Neural cell (in vitro differentiated cells): ENCODE results near the gene PEAK1. TPM values are rescaled to one million over a fixed set of nuclear protein-coding genes. Genes with fewer than 3 reads are reported as not detected.

Source experiments
- H2AFZ ChIP-seq: fragments of 200-600, 300-800 bp; sonication (generic), shearing (Covaris generic); 2 replicates; pipeline ENCODE4 v1.6.0; 2014; ENCODE audit warnings: low read depth, mild to moderate bottlenecking, antibody characterized with exemption, low read length, moderate library complexity
- H3F3A ChIP-seq: fragments of 200-600 bp; shearing (Covaris generic); 2 replicates; pipeline ENCODE4 v1.6.1; 2016; ENCODE audit warnings: mild to moderate bottlenecking, moderate library complexity, mixed read lengths, antibody characterized with exemption, low read length; ENCODE audit not compliant: insufficient read depth, poor library complexity, severe bottlenecking
- H3K27ac ChIP-seq: fragments of 200-600, 300-800 bp; sonication (generic), shearing (Covaris generic); 2 replicates; pipeline ENCODE4 v1.5.1; 2014; ENCODE audit warnings: mild to moderate bottlenecking, low read length, moderate library complexity
- H3K27me3 ChIP-seq: fragments of 300-800, 200-600 bp; sonication (generic), shearing (Covaris generic); 2 replicates; pipeline ENCODE4 v1.6.0; 2014; ENCODE audit warnings: mild to moderate bottlenecking, low read depth, low read length, moderate library complexity; ENCODE audit not compliant: insufficient read depth
- H3K36me3 ChIP-seq: fragments of 300-800, 200-600 bp; sonication (generic), shearing (Covaris generic); 2 replicates; pipeline ENCODE4 v1.5.1; 2014; ENCODE audit warnings: mild to moderate bottlenecking, antibody characterized with exemption, low read length, moderate library complexity; ENCODE audit not compliant: insufficient read depth
- H3K4me2 ChIP-seq: fragments of 300-800, 200-600 bp; sonication (generic), shearing (Covaris generic); 2 replicates; pipeline ENCODE4 v1.6.0; 2014; ENCODE audit warnings: mild to moderate bottlenecking, low read length
- H3K4me3 ChIP-seq: fragments of 300-800, 200-600 bp; sonication (generic), shearing (Covaris generic); 2 replicates; pipeline ENCODE4 v1.5.1; 2014; ENCODE audit warnings: mild to moderate bottlenecking, low read length, moderate library complexity
- H3K79me2 ChIP-seq: fragments of 200-600 bp; shearing (Covaris generic); replicated peaks from 2 replicates; pipeline ENCODE4 v1.6.0; 2014; ENCODE audit warnings: mild to moderate bottlenecking, low read length, moderate library complexity; ENCODE audit not compliant: insufficient read depth
- H3K9ac ChIP-seq: fragments of 300-800, 200-600 bp; sonication (generic), shearing (Covaris generic); 2 replicates; pipeline ENCODE4 v1.6.1; 2016; ENCODE audit warnings: mild to moderate bottlenecking, low read length, mixed read lengths
- H3K9me2 ChIP-seq: fragments of 200-600 bp; shearing (Covaris generic); 2 replicates; pipeline ENCODE4 v1.6.1; 2016; ENCODE audit warnings: mild to moderate bottlenecking, low read length, mixed read lengths; ENCODE audit not compliant: insufficient read depth
- H3K9me3 ChIP-seq: fragments of 200-600, 300-800 bp; sonication (generic), shearing (Covaris generic); 2 replicates; pipeline ENCODE4 v1.6.1; 2016; ENCODE audit warnings: mild to moderate bottlenecking, mixed run types, low read length, moderate library complexity, mixed read lengths
- H4K20me1 ChIP-seq: fragments of 200-600 bp; shearing (Covaris generic); 2 replicates; pipeline ENCODE4 v1.6.1; 2016; ENCODE audit warnings: mild to moderate bottlenecking, mixed run types; ENCODE audit not compliant: insufficient read depth
- EP300 ChIP-seq: fragments of 450-650 bp; conservative IDR thresholded peaks from 2 replicates; pipeline ENCODE4 v1.6.1; 2014; ENCODE audit warnings: antibody characterized with exemption, mild to moderate bottlenecking, moderate library complexity; ENCODE audit not compliant: poor library complexity, severe bottlenecking
- EZH2 ChIP-seq: fragments of 200-600, 300-800 bp; shearing (Covaris generic), sonication (generic); IDR thresholded peaks from 2 replicates; pipeline ENCODE4 v1.6.1; 2014; ENCODE audit warnings: antibody characterized with exemption, low read length, borderline replicate concordance, mild to moderate bottlenecking; ENCODE audit not compliant: insufficient read depth, poor library complexity, severe bottlenecking
- MXI1 ChIP-seq: fragments of 450-650 bp; conservative IDR thresholded peaks from 2 replicates; pipeline ENCODE4 v1.6.1; 2014; ENCODE audit warnings: antibody characterized with exemption, mild to moderate bottlenecking; ENCODE audit not compliant: poor library complexity, severe bottlenecking
- POLR2AphosphoS5 ChIP-seq: IDR thresholded peaks from 2 replicates; pipeline ENCODE4 v1.6.1; 2012
- RAD21 ChIP-seq: fragments of 450-650 bp; conservative IDR thresholded peaks from 2 replicates; pipeline ENCODE4 v1.6.1; 2014; ENCODE audit warnings: antibody characterized with exemption, mild to moderate bottlenecking, moderate library complexity
- SMC3 ChIP-seq: fragments of 450-650 bp; conservative IDR thresholded peaks from 2 replicates; pipeline ENCODE4 v1.6.1; 2014; ENCODE audit warnings: antibody characterized with exemption, mild to moderate bottlenecking, moderate library complexity; ENCODE audit not compliant: poor library complexity
- TAF1 ChIP-seq: IDR thresholded peaks from 2 replicates; pipeline ENCODE4 v1.6.1; 2012; ENCODE audit warnings: low read depth
- polyA plus RNA-seq: library from polyadenylated mRNA; depleted of rRNA; stranded (reverse); fragments of >200 nt; gene quantifications from 2 replicates; pipeline ENCODE4 v1.2.3, GENCODE V29; 2014
- TF ChIP-seq, protein P1 (sequence below): fragments of 450-650 bp; IDR thresholded peaks from 2 replicates; pipeline ENCODE4 v1.5.1; 2014; ENCODE audit warnings: antibody characterized with exemption, mild to moderate bottlenecking, moderate library complexity; ENCODE audit not compliant: poor library complexity, severe bottlenecking
- TF ChIP-seq, protein P2 (sequence below): IDR thresholded peaks from 2 replicates; pipeline ENCODE4 v1.6.1; 2012; ENCODE audit warnings: borderline replicate concordance

Gene PEAK1
- polyA plus RNA-seq, 1 donor from 2014 or later = 5.8 TPM

DNA sequence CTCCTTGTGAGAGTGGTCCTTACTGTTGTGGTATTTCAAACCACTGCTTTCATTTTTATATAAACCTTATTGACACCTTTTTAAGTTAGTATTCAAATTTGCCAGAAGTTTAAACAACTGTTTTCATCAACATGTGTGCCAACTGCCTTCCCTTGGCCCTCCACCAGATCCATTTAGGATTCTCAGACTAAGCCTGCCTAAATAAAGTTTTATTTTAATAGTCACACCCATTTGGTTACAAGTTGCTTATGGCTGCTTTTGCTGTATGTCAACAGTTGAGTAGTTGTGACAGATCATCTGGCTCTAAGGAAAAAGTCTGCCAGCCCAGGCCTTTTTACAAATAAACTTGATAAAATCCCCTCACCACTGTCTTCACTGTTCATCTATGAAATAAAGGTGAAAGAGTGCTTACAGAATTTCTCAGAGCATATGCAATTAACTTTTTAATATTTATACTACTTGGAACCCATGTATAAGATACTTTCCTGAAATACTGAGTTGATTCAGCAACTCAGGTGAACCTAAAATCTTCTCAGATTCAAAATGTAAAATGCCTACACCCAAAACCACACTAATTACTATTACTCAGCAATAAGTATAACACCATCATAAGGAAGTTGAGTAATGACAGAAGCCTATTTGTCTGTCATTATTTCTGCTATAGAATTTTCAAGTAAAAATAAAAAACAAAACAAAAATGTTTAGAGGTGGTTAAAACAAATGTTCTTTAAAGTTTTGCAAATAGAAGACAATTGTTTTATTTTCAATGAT, 35.1 kb downstream of the PEAK1 start:
- no peak overlapping the region for H3K9ac ChIP-seq
- no peaks in the 10 kb centered on the region for H3K79me2 ChIP-seq
- no peak overlapping the region for H3K4me2 ChIP-seq
- TF ChIP-seq SMC3 = no peak
- no peak for TF ChIP-seq MXI1
- no peak for TF ChIP-seq TAF1
- TF ChIP-seq, protein P1, sequence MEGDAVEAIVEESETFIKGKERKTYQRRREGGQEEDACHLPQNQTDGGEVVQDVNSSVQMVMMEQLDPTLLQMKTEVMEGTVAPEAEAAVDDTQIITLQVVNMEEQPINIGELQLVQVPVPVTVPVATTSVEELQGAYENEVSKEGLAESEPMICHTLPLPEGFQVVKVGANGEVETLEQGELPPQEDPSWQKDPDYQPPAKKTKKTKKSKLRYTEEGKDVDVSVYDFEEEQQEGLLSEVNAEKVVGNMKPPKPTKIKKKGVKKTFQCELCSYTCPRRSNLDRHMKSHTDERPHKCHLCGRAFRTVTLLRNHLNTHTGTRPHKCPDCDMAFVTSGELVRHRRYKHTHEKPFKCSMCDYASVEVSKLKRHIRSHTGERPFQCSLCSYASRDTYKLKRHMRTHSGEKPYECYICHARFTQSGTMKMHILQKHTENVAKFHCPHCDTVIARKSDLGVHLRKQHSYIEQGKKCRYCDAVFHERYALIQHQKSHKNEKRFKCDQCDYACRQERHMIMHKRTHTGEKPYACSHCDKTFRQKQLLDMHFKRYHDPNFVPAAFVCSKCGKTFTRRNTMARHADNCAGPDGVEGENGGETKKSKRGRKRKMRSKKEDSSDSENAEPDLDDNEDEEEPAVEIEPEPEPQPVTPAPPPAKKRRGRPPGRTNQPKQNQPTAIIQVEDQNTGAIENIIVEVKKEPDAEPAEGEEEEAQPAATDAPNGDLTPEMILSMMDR = no peak
- no peak for TF ChIP-seq EZH2
- TF ChIP-seq RAD21 = no peak
- H3K9me2 ChIP-seq = no peaks in the 10 kb centered on the region
- no peak overlapping the region for H3K27ac ChIP-seq
- no peaks in the 10 kb centered on the region for H4K20me1 ChIP-seq
- H3K27me3 ChIP-seq = no peaks in the 10 kb centered on the region
- H3K36me3 ChIP-seq = no peaks in the 10 kb centered on the region
- no peaks in the 10 kb centered on the region for H3K9me3 ChIP-seq
- no peaks in the 10 kb centered on the region for H3F3A ChIP-seq
- H3K4me3 ChIP-seq = no peak overlapping the region
- no peak overlapping the region for H2AFZ ChIP-seq

DNA sequence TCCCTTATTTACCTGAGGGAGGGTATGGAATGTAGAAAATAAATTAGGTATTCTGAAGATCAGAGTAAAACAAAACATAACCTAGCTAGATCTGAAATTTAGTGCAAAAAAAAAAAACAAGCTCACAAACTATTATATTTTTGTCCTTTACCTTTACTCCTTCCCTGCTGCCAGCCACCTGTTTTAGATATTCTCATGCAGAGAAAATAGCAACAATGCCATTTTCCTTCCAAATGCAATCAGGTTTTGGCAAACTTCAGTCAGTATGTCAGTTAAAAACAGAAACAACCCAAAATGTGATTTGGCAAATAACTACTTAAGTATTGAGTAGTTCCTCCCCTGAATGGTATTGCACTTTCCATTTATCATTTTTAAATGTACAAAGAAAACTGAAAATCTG, 35.8 kb downstream of the PEAK1 start:
- Histone ChIP-seq H3K27ac (no peak overlapping the region), H3F3A (no peaks in the 10 kb centered on the region), H3K4me3 (no peak overlapping the region), H3K4me2 (no peak overlapping the region), H3K9me2 (no peaks in the 10 kb centered on the region), H3K27me3 (no peaks in the 10 kb centered on the region), H2AFZ (no peak overlapping the region), H3K9ac (no peak overlapping the region), H3K79me2 (no peaks in the 10 kb centered on the region), H3K36me3 (no peaks in the 10 kb centered on the region), H3K9me3 (no peaks in the 10 kb centered on the region), H4K20me1 (no peaks in the 10 kb centered on the region)
- TF ChIP-seq SMC3 = no peak
- TF ChIP-seq MXI1 = no peak
- TF ChIP-seq EP300 = no peak
- TF ChIP-seq RAD21 = no peak
- no peak for TF ChIP-seq POLR2AphosphoS5
- no peak for TF ChIP-seq EZH2
- TF ChIP-seq, protein P1 = no peak
- TF ChIP-seq, protein P2, sequence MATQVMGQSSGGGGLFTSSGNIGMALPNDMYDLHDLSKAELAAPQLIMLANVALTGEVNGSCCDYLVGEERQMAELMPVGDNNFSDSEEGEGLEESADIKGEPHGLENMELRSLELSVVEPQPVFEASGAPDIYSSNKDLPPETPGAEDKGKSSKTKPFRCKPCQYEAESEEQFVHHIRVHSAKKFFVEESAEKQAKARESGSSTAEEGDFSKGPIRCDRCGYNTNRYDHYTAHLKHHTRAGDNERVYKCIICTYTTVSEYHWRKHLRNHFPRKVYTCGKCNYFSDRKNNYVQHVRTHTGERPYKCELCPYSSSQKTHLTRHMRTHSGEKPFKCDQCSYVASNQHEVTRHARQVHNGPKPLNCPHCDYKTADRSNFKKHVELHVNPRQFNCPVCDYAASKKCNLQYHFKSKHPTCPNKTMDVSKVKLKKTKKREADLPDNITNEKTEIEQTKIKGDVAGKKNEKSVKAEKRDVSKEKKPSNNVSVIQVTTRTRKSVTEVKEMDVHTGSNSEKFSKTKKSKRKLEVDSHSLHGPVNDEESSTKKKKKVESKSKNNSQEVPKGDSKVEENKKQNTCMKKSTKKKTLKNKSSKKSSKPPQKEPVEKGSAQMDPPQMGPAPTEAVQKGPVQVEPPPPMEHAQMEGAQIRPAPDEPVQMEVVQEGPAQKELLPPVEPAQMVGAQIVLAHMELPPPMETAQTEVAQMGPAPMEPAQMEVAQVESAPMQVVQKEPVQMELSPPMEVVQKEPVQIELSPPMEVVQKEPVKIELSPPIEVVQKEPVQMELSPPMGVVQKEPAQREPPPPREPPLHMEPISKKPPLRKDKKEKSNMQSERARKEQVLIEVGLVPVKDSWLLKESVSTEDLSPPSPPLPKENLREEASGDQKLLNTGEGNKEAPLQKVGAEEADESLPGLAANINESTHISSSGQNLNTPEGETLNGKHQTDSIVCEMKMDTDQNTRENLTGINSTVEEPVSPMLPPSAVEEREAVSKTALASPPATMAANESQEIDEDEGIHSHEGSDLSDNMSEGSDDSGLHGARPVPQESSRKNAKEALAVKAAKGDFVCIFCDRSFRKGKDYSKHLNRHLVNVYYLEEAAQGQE = no peak
- TF ChIP-seq TAF1 = no peak
